HG02678 (cell line): ENCODE measurements around the gene SIGLEC6.

Source experiments
- ATAC-seq: cut with Tn5 transposase; IDR thresholded peaks from one replicate; pipeline ENCODE4 v1.9.1; 2021; ENCODE audit warnings: mild to moderate bottlenecking, moderate library complexity; ENCODE audit not compliant: unreplicated experiment

Gene SIGLEC6

DNA sequence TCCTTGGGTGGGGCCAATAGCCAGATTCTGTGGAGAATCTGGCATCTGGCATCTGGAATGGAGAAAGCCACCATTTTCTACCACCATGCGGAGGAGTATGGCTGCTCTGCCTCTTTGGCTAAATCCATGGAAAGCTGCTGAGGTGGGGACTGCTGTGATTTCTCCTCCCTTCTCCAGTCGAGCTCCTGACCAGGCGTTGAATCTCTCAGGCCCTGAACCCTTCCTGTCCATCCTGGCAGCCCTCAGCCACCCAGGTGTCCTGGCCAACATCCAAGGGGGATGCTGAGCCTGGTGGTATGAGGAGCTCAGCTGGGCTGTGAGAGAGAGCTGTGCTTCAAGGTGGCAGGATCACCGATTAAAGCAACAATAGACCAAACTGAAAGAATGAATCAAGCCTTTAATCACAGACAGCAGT is 17.4 kb upstream of the SIGLEC6 start:
- no peak for ATAC-seq

- ATAC-seq = no peak
Observed at GRCh38 chr19:51548213-51548651, 16.8 kb upstream of the SIGLEC6 start.

GRCh38 chr19:51547397-51548212 is 16.1 kb upstream of the SIGLEC6 start:
- no peak for ATAC-seq

GRCh38 chr19:51546650-51547396 is 15.4 kb upstream of the SIGLEC6 start:
- no peak for ATAC-seq

DNA sequence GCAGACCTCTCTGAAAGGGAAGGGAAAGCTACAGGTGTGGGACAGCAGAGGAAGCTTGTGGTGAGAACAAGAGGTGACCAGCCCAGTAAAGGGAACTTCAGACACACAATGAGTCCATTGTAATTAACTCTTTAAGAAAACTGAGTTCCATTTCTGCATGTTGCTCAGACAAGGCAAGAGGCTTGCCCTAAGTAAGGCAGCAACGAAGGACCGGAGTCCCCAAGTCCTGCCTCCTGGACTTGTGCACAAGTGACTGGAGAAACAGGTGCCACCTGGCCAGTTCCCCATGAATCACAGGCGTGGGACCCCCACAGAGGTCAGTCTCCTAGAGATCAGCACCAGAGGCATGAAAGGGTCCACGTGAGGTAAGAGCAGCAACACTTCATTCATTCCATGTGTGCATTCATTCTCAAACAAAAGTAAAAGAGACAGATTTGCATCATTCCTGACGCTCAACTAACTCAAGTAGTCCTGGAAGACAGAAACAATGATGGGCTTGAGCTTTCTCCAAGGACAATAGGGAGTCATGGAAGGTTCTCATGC is 14.7 kb upstream of the SIGLEC6 start:
- no peak for ATAC-seq

DNA sequence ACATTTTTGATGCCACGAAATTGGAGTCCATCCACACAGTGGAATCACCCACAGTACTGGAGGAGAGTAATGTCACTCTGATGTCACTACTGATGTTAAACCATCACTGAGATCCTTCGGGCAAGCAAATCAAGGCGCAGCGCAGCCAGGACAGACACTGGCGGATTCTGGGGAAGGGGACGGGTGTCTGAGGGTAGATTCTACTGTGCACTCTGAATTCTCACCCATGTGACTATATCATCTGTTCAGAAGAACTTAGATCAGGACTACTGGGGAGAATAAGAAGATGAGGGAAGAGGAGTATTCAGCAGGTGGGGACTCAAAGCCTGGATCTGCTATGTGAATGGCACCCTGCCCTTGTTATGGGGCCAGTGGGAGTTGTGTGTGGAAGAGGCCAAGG is 12.6 kb upstream of the SIGLEC6 start:
- ATAC-seq = no peak

DNA sequence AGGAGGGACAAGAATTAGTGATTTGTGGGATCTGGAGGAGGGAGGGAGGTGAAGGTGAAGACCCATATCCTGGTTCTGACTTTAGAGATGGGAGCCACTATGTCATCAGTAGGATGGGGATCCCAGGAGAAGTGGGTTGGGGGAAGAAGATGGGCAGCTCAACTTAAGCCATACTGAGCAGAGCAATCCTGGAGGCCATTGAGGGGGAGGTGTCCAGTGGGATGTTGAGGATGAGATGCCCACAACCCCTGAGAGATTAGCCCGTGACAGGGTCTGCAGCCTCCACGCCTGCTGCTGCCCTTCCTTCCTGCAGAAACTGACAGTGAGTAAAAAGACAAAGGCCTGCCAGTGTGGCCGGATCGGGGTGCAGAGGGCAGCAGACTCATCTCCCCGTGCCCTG is 11.2 kb upstream of the SIGLEC6 start:
- no peak for ATAC-seq

GRCh38 chr19:51541458-51542357 is 10.2 kb upstream of the SIGLEC6 start:
- no peak for ATAC-seq

GRCh38 chr19:51539821-51540366 is 8.4 kb upstream of the SIGLEC6 start:
- ATAC-seq = no peak

- ATAC-seq = no peak
Observed at GRCh38 chr19:51535535-51535934, 4.1 kb upstream of the SIGLEC6 start.

DNA sequence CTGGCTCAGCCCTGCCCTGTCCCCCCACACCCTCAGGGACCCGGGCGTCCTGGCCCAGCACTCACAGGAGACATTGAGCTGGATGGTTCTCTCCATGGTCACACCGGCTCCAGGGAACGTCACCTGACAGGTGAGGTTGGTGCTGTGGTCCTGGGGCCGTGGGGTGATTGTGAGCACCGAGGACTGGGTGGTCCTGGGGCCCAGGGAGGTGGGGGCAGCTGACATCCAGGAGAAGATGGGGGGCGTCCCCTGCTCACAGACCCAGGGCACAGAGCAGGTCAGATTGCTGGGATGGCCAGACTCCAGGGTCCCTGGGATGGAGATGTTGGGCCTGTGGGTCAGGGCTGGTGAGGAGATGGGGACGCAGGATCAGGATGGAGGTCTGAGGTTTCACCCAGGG is 854 bp downstream of the SIGLEC6 start:
- ATAC-seq = no peak

- no peak for ATAC-seq
Observed at GRCh38 chr19:51529301-51529700, 2.2 kb downstream of the SIGLEC6 start.

GRCh38 chr19:51525651-51526050 is 5.8 kb downstream of the SIGLEC6 start:
- ATAC-seq = no peak

- ATAC-seq = no peak
Observed at GRCh38 chr19:51524666-51525264, 6.7 kb downstream of the SIGLEC6 start.

DNA sequence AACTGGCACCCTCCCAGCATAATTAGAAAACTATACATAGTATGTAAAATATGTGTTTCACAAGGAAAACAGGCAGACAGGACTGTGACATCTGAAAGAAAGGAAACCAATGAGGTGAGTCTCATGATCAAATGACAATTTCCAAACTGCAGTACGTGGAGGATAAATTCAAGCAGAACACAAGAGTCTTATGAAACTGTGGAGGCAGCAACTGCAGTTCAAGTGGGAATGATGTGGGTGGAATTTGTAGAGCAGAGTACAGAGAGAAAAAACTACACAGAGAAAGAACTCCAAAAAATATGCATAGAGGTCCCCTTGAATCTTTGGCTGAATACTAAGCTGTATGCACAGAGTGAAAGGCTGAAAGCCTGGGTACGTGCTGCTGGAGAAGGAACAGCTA is 9.7 kb downstream of the SIGLEC6 start:
- no peak for ATAC-seq

DNA sequence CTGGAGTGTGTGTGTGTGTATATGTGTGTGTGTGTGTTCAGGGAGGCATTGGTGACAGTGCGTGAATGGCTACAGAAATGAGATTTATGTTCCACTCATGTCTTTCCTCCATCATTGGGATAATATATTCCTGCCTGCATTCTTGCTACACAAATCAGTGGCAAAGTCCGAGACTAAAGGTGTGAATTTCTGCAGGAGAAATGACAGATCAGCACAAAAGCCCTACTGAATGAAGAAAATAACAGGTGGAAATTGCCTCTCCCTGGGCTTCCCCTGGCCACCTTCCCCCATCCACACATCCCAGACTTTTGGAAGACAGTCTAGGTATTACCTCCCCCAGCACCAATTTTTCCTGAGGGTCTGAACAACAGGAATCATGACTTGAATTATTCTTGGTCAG is 10.1 kb downstream of the SIGLEC6 start:
- ATAC-seq = no peak

DNA sequence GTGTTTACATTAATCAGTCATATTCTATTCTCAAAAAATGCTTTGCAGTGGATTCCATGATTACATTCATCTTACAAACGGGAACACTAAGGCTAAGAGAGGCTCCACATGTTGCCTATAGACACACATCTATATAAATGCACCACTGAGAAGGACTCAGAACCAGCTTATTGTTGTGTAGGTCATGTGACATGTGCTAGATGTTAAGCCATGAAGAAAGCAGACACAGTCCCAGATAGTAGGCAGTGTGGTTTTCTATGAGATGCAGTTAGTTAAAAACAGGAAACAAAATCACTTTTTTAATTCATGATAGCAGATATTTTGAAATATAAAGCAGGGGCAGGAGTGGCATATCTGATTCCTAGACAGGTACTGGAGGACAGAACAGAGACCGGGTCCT is 10.7 kb downstream of the SIGLEC6 start:
- no peak for ATAC-seq

- ATAC-seq = no peak
Observed at GRCh38 chr19:51514866-51515481, 16.5 kb downstream of the SIGLEC6 start.

DNA sequence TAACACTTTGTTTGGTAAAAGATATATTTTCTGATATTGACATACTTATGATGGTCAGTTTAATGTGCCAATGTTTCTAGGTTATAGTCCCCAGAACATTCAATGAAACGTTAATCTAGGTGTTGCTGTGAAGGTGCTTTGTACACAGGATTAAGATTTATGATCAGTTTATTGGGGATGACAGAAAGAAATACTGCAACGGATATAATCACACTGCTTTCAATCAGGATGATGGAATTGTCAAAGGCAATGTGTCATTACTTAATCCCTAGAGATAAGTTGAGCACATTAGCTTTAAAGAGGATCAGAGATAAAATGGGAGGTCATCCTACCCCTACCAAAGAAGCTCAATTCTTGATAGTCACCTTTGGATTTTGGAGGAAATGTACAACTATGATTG is 17.5 kb downstream of the SIGLEC6 start:
- no peak for ATAC-seq

GRCh38 chr19:51511353-51511752 is 20.1 kb downstream of the SIGLEC6 start:
- ATAC-seq = no peak
